Adrenal gland (tissue), 5 donors: Measurements from ENCODE around the gene C3orf52.

ENCODE experiments used
- CTCF ChIP-seq, 6 experiments: fragments of 450-650 bp in 4 of 6; fragments of 200-600 bp in 2 of 6; sonication (generic) in 1 of 6; IDR thresholded peaks; 1 replicate in 5 of 6; 2 replicates in 1 of 6; pipeline versions ENCODE4 v1.5.1 to v1.8.0; 2016 to 2021; ENCODE audit warnings: antibody characterized with exemption in 6 of 6, mild to moderate bottlenecking in 2 of 6, moderate library complexity in 1 of 6
- POLR2A ChIP-seq, 2 donors: fragments of 450-650 bp; IDR thresholded peaks; one replicate each; pipeline ENCODE4 v1.6.1; 2017; ENCODE audit warnings: antibody characterized with exemption in 2 of 2, mild to moderate bottlenecking in 2 of 2, moderate library complexity in 1 of 2
- donor health status: DM: no; HTN: no; CAD: no.

GRCh38 chr3:112111785-112112402 is 25.7 kb downstream of the C3orf52 start:
- peak; percentile 47 to 74 (median 69) for TF ChIP-seq CTCF (IDR thresholded peaks at IDR 0.05)
- TF ChIP-seq POLR2A (IDR thresholded peaks at IDR 0.05): no peak
